DND-41 (cell line): ENCODE results near the gene NRL.

Experiments used
- ATAC-seq: fragments of 200-7000 bp; cut with Tn5 transposase; 3 replicates; pipeline ENCODE4 v1.9.1; 2021; ENCODE audit warnings: low read depth; ENCODE audit not compliant: insufficient read depth
- DNase-seq: peaks from one replicate; pipeline ENCODE4 v3.0.0-alpha.2; 2020
- H2AFZ ChIP-seq: 2 replicates; pipeline ENCODE4 v1.6.0; 2012; ENCODE audit warnings: low read depth, low read length
- H3K27ac ChIP-seq: 2 replicates; pipeline ENCODE4 v1.5.1; 2012; ENCODE audit warnings: low read length, inconsistent platforms
- H3K27me3 ChIP-seq: fragments of 200-600 bp; sonication (generic); 2 replicates; pipeline ENCODE4 v1.6.0; 2012; ENCODE audit warnings: low read length, mild to moderate bottlenecking, inconsistent platforms; ENCODE audit not compliant: insufficient read depth, poor library complexity
- H3K36me3 ChIP-seq: 2 replicates; pipeline ENCODE4 v1.5.1; 2012; ENCODE audit warnings: low read length, inconsistent platforms; ENCODE audit not compliant: insufficient read depth
- H3K4me1 ChIP-seq: 2 replicates; pipeline ENCODE4 v1.5.1; 2012; ENCODE audit warnings: mild to moderate bottlenecking, low read length; ENCODE audit not compliant: insufficient read depth
- H3K4me2 ChIP-seq: 2 replicates; pipeline ENCODE4 v1.6.0; 2012; ENCODE audit warnings: mild to moderate bottlenecking, moderate library complexity, low read length, inconsistent platforms; ENCODE audit not compliant: insufficient read depth
- H3K4me3 ChIP-seq, 2 experiments: fragments of 200-600 bp in 1 of 2; shearing (Covaris generic) in 1 of 2; 2 replicates each; pipeline ENCODE4 v1.5.1; 2012 to 2016; ENCODE audit warnings: inconsistent platforms in 2 of 2, low read length in 2 of 2, mild to moderate bottlenecking in 2 of 2, low read depth in 1 of 2, moderate library complexity in 1 of 2
- H3K79me2 ChIP-seq: 2 replicates; pipeline ENCODE4 v1.6.0; 2012; ENCODE audit warnings: low read length, inconsistent platforms; ENCODE audit not compliant: insufficient read depth
- H3K9ac ChIP-seq: 2 replicates; pipeline ENCODE4 v1.6.0; 2012; ENCODE audit warnings: low read depth, mild to moderate bottlenecking, inconsistent platforms, low read length, moderate library complexity
- H3K9me3 ChIP-seq: 2 replicates; pipeline ENCODE4 v1.5.1; 2012; ENCODE audit warnings: low read length, moderate library complexity, mild to moderate bottlenecking, inconsistent platforms; ENCODE audit not compliant: insufficient read depth, severe bottlenecking
- H4K20me1 ChIP-seq: 2 replicates; pipeline ENCODE4 v1.6.0; 2012; ENCODE audit warnings: low read length; ENCODE audit not compliant: insufficient read depth
- CTCF ChIP-seq: IDR thresholded peaks from 2 replicates; pipeline ENCODE4 v1.5.1; 2012; ENCODE audit warnings: borderline replicate concordance, low read length, moderate library complexity, mild to moderate bottlenecking; ENCODE audit not compliant: poor library complexity, severe bottlenecking; ENCODE audit errors: extremely low read depth
- EZH2 ChIP-seq: IDR thresholded peaks from 3 replicates; pipeline ENCODE4 v1.6.1; 2012; ENCODE audit warnings: borderline replicate concordance, low read depth, mild to moderate bottlenecking, moderate library complexity, low read length, inconsistent platforms; ENCODE audit not compliant: severe bottlenecking

NRL gene

GRCh38 chr14:24060984-24061913 lies 53.5 kb downstream of the NRL start:
- no peak overlapping the region for H3K4me3 ChIP-seq
- H3K36me3 ChIP-seq = no peaks in the 10 kb centered on the region
- DNase-seq (no peak), ATAC-seq (no peak)
- TF ChIP-seq EZH2 (no peak), CTCF (no peak)
- no peaks in the 10 kb centered on the region for H4K20me1 ChIP-seq
- H3K27me3 ChIP-seq = no peaks in the 10 kb centered on the region
- H3K9ac ChIP-seq = no peak overlapping the region
- no peaks in the 10 kb centered on the region for H3K79me2 ChIP-seq
- H3K27ac ChIP-seq = no peak overlapping the region
- H2AFZ ChIP-seq = no peak overlapping the region
- H3K9me3 ChIP-seq = no peaks in the 10 kb centered on the region
- no peak overlapping the region for H3K4me2 ChIP-seq
- H3K4me1 ChIP-seq = no peaks in the 10 kb centered on the region

- Histone ChIP-seq H3K4me1 (no peaks in the 10 kb centered on the region), H3K9ac (no peak overlapping the region), H3K79me2 (no peaks in the 10 kb centered on the region), H3K36me3 (no peaks in the 10 kb centered on the region), H4K20me1 (no peaks in the 10 kb centered on the region), H3K9me3 (no peaks in the 10 kb centered on the region), H3K4me2 (no peak overlapping the region), H3K27me3 (no peaks in the 10 kb centered on the region), H2AFZ (no peak overlapping the region), H3K4me3 (no peak overlapping the region), H3K27ac (no peak overlapping the region)
- no peak for TF ChIP-seq EZH2
- TF ChIP-seq CTCF = no peak
- ATAC-seq = no peak
- DNase-seq = no peak
Observed at GRCh38 chr14:24060443-24060842, 54.3 kb downstream of the NRL start.

- no peak for DNase-seq
- Histone ChIP-seq H4K20me1 (no peaks in the 10 kb centered on the region), H3K36me3 (no peaks in the 10 kb centered on the region), H3K27me3 (no peaks in the 10 kb centered on the region), H3K9me3 (no peaks in the 10 kb centered on the region), H3K4me3 (no peak overlapping the region), H3K9ac (no peak overlapping the region), H2AFZ (no peak overlapping the region), H3K79me2 (no peaks in the 10 kb centered on the region), H3K4me2 (no peak overlapping the region), H3K4me1 (no peaks in the 10 kb centered on the region), H3K27ac (no peak overlapping the region)
- TF ChIP-seq CTCF = no peak
- no peak for TF ChIP-seq EZH2
- no peak for ATAC-seq
Observed at GRCh38 chr14:24059841-24060388, 54.8 kb downstream of the NRL start.
